ENCODE results near the gene FLNC.

The FLNC gene

DNA sequence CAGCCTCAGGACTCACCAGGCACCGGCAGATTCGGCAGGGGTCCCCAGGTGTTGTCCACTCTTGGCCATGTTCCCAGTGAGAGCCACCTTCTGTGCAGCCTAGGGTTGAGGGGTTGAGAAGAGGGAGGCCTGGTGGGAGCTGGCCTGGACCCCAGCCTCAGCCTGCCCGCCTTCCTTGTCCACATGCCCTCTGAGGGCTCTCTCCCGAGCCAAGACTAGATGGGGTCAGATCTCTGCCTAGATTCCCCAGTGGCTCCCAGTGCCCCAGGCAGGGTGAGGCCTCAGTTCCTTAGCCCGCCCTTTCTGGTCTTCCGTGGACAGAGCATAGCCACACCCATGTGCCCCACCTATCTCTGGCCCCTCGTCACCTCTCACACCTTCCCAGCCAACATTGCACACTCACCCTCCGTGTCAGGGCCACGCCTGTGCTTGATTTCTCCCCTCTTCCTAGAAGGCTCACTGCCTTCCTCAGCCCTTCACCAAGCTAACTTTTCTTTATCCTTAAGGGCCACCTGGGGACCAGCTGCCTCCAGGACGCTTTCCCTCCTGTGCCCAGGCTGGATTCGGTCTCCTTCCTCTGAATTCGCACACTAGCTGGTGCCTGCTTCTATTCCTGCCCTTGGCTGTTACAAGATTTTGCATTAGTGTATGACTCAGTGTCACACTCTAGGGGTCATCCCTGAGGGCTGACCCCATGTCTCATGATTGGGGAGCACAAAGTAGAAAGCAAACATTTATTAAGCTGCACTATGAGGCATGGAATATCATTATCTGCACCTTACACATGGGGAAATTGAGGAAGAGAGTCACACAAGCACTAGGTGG lies 72.8 kb downstream of the FLNC start:
- no peak for DNase-seq (ENCODE audit: insufficient read length, low spot score)
- TF ChIP-seq, protein P1, sequence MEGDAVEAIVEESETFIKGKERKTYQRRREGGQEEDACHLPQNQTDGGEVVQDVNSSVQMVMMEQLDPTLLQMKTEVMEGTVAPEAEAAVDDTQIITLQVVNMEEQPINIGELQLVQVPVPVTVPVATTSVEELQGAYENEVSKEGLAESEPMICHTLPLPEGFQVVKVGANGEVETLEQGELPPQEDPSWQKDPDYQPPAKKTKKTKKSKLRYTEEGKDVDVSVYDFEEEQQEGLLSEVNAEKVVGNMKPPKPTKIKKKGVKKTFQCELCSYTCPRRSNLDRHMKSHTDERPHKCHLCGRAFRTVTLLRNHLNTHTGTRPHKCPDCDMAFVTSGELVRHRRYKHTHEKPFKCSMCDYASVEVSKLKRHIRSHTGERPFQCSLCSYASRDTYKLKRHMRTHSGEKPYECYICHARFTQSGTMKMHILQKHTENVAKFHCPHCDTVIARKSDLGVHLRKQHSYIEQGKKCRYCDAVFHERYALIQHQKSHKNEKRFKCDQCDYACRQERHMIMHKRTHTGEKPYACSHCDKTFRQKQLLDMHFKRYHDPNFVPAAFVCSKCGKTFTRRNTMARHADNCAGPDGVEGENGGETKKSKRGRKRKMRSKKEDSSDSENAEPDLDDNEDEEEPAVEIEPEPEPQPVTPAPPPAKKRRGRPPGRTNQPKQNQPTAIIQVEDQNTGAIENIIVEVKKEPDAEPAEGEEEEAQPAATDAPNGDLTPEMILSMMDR (IDR thresholded peaks at IDR 0.05; ENCODE audit: insufficient read depth, missing control alignments): no peak
- FAIRE-seq: no peak

DNA sequence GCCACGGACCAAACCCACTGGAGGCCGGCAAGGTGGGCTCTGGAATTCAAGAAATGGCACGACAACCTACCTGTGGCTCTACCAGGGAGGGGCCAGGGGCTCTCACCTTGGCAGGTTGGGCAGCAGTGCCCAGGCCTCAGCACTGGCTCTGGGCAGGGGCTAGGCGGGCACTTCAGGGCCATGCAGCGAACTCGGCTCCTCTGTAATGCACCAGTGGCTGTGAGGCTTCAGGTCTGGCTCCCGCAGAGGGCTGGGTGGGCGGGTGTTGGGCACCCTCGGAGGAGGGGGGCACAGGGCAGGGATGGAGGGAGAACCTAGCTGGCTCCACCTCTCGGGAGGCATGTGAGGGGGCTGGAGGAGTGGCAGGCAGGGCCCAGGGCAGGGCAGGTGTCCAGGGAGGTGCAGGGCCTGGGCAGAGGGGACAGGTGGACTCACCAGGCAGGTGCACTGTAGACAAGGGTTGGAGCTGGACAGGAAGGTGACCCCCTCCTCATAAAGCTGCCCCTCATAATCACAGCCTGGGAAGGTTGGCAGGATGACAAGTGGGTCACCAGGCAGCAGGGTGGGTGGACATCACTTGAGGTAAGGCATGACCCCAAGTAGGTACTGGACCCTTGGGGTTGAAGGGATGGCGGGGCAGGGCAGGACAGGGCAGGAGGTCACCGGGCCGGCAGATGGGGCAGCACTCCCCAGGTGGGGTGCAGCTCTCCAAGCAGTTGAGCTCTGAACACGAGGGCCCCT lies 73.6 kb downstream of the FLNC start:
- FAIRE-seq (no peak), DNase-seq (ENCODE audit: insufficient read length, low spot score) (no peak)
- TF ChIP-seq, protein P1 (IDR thresholded peaks at IDR 0.05; ENCODE audit: insufficient read depth, missing control alignments): no peak

DNA sequence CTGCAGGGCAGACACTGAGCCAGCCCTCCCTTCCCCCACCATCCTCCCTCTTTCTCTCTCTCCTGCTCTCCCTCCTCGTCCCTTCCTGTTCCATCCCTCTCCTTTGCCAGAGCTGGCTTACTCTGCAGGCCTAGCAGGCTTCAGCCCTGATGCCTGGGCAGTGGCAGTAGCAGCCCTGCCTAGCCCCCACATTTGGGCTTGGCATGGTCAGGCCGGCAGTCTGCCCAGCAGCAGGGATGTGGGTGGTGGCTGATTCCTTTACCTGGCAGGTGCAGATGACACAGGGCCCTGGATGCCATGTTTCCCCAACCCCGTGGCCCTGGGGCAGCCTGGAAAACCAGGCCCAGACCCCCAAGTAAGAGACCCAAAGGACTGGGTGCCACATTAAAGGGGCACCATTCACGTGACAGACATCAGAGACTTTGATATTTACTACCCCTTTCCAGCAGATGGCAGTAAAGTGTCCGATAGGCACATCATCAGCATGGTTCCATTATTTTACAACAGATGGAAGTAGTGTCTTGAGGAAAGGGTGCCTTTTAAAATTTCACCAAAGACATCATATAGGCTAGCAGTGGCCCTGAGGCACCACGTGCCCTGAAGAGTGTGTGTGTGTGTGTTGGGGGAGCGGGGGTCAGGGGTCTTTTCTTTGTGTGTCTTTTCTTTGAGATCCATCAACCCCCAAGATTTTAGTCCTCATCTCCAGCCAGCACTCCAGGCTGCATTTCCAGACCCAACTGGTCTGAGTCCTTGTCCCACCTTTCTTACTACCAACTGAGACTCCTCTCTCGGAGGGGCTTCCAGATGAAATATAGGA lies 74.4 kb downstream of the FLNC start:
- FAIRE-seq (no peak), DNase-seq (ENCODE audit: insufficient read length, low spot score) (peak; percentile 61)
- TF ChIP-seq, protein P1 (IDR thresholded peaks at IDR 0.05; ENCODE audit: insufficient read depth, missing control alignments): peak; percentile 75

DNA sequence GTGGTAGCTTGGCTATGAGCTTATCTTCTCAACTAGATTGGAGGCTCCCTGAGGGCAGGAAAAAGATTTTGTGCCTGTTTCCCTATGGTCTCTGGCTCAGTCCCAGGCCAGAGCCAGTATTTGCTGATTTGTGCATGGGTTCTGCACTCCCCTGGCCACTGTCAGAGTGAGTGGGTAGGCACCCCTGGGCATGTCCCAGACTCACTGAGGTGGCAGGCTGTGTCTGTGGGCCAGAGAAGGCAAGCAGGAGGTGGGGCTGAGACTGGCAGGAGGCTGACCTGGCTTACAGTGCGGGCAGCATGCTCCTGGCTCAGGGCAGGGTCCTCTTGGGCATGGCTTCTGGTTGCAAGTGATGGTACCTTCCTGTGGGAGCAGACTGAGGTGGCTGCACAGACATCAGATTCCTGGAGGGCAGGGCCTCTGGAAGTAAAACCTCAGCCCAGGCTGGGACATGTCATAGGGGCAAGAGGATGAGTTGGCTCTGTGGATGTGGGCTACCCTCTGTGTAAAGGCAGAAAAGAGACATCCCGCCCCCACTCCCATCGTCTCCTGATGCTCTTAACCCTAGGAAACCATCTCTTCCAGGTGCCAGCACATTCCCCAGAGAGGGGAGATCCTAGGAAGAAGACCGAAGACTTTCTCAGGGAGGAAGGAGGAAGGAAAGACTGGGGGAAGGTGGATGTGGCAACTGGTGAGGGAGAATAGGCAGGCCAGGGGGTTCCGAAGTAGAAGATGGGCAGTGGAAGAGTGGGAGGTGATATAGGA lies 76.0 kb downstream of the FLNC start:
- DNase-seq (ENCODE audit: insufficient read length, low spot score) (no peak), FAIRE-seq (no peak)
- TF ChIP-seq, protein P1 (IDR thresholded peaks at IDR 0.05; ENCODE audit: insufficient read depth, missing control alignments): no peak

DNA sequence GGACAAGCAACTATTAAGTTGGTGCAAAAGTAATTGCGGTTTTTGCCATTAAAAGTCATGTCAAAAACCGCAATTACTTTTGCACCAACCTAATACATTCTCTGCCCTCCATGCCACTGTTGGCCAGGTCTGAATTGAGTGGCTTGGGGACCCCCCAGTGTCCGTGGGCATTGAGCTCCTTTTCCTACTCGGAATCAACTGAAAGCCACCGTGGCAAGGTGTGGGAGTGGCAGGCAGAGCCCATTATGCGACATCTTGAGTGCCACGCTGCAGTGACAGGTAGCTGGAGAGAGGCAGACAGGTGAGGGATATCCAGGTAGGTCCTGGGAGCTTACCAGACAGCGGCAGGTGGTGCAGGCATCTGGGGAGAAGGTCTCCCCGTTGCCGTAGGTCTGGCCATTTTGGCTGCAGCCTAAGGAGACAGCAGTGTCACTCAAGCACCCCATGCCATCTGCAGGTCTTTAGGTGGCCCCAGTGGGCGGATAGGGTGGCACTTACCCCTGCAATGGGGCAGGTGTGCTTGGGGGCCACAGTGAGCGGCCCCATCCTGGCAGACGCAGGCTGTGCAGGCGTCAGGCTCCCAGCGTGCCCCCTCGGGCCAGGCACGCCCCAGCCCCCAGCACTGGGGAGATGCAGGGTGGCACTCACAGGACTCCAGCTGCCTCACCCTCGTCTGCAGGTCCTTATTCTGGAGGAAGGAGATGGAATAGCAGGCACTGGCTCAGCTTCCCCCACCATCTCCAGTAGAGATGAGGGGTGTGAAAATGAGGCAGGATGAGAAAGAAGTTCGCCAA lies 76.8 kb downstream of the FLNC start:
- no peak for FAIRE-seq
- no peak for DNase-seq (ENCODE audit: insufficient read length, low spot score)
- TF ChIP-seq, protein P1 (IDR thresholded peaks at IDR 0.05; ENCODE audit: insufficient read depth, missing control alignments): no peak

Measured in D721Med (cell line).